SK-N-SH (cell line): ENCODE results near the gene ACTL7A. TPM values are rescaled to one million over a fixed set of nuclear protein-coding genes. Genes with fewer than 3 reads are reported as not detected.

ENCODE experiments used
- CTCF ChIA-PET: fragments of 300-600, 350-600 bp; formaldehyde crosslinking; extraction: SDS; loops from one replicate; lab custom pipeline; 2021; lab: Yijun Ruan, JAX
- POLR2A ChIA-PET: fragments of 350-600 bp; sonication (Branson Sonifier 250); formaldehyde crosslinking; extraction: SDS; loops from one replicate; lab custom pipeline; 2020; ENCODE audit warnings: antibody characterized with exemption, inconsistent platforms; lab: Yijun Ruan, JAX
- DNase-seq: peaks from one replicate; pipeline ENCODE4 v3.0.0; 2012
- H2AFZ ChIP-seq: fragments of 200-600 bp; sonication (generic); 2 replicates; pipeline ENCODE4 v1.8.1; 2016; ENCODE audit warnings: antibody characterized with exemption, mild to moderate bottlenecking, low read depth
- H3F3A ChIP-seq: fragments of 200-600 bp; sonication (generic); replicated peaks from 2 replicates; pipeline ENCODE3; 2016; ENCODE audit warnings: antibody characterized with exemption, mild to moderate bottlenecking; ENCODE audit not compliant: insufficient read depth
- H3K27ac ChIP-seq, 2 experiments: fragments of 200-500 bp in 1 of 2; fragments of 200-600 bp in 1 of 2; sonication (Bioruptor generic) in 1 of 2; sonication (generic), shearing (Covaris generic) in 1 of 2; 2 replicates each; pipeline versions ENCODE4 v1.5.1 to v1.6.1; 2014 to 2016; ENCODE audit warnings: low read depth in 2 of 2, inconsistent platforms in 1 of 2, low read length in 1 of 2, mild to moderate bottlenecking in 1 of 2, mixed read lengths in 1 of 2
- H3K27me3 ChIP-seq: fragments of 200-600 bp; sonication (generic), shearing (Covaris generic); 2 replicates; pipeline ENCODE4 v1.6.1; 2016; ENCODE audit warnings: mixed run types; ENCODE audit not compliant: insufficient read depth
- H3K36me3 ChIP-seq, 2 experiments: fragments of 200-500 bp in 1 of 2; fragments of 200-600 bp in 1 of 2; sonication (Bioruptor generic) in 1 of 2; sonication (generic) in 1 of 2; replicated peaks in 1 of 2; 2 replicates each; pipeline versions ENCODE3 to v1.5.1; 2014 to 2016; ENCODE audit warnings: low read length in 1 of 2, mild to moderate bottlenecking in 1 of 2; ENCODE audit not compliant: insufficient read depth in 2 of 2, control insufficient read depth in 1 of 2
- H3K4me1 ChIP-seq, 2 experiments: fragments of 200-500 bp in 1 of 2; fragments of 200-600 bp in 1 of 2; sonication (Bioruptor generic) in 1 of 2; sonication (generic), shearing (Covaris generic) in 1 of 2; 2 replicates each; pipeline versions ENCODE4 v1.5.1 to v1.6.1; 2014 to 2016; ENCODE audit warnings: low read depth in 1 of 2, low read length in 1 of 2, mixed run types in 1 of 2; ENCODE audit not compliant: insufficient read depth in 2 of 2, control insufficient read depth in 1 of 2
- H3K4me2 ChIP-seq: fragments of 200-600 bp; sonication (generic), shearing (Covaris generic); 2 replicates; pipeline ENCODE4 v1.6.1; 2017; ENCODE audit warnings: mixed run types
- H3K4me3 ChIP-seq, 2 experiments: fragments of 200-500 bp in 1 of 2; fragments of 200-600 bp in 1 of 2; sonication (Bioruptor generic) in 1 of 2; sonication (generic), shearing (Covaris generic) in 1 of 2; 2 replicates each; pipeline versions ENCODE4 v1.5.1 to v1.8.1; 2014 to 2016; ENCODE audit warnings: low read depth in 2 of 2, inconsistent platforms in 1 of 2, low read length in 1 of 2, mild to moderate bottlenecking in 1 of 2, mixed read lengths in 1 of 2, moderate library complexity in 1 of 2
- H3K79me2 ChIP-seq: fragments of 200-600 bp; sonication (generic); 2 replicates; pipeline ENCODE4 v1.8.1; 2017; ENCODE audit warnings: mild to moderate bottlenecking; ENCODE audit not compliant: insufficient read depth
- H3K9ac ChIP-seq: fragments of 200-600 bp; sonication (generic); 2 replicates; pipeline ENCODE4 v1.6.1; 2017; ENCODE audit warnings: mixed run types
- H3K9me2 ChIP-seq: fragments of 200-600 bp; sonication (generic); 2 replicates; pipeline ENCODE4 v1.6.1; 2017; ENCODE audit warnings: mixed run types
- H3K9me3 ChIP-seq: fragments of 200-600 bp; sonication (generic); 2 replicates; pipeline ENCODE4 v1.6.1; 2017; ENCODE audit warnings: mixed run types, mild to moderate bottlenecking, moderate library complexity
- H4K20me1 ChIP-seq: fragments of 200-600 bp; sonication (generic); 2 replicates; pipeline ENCODE4 v1.6.1; 2017; ENCODE audit warnings: mild to moderate bottlenecking, mixed run types; ENCODE audit not compliant: insufficient read depth
- ELF1 ChIP-seq: IDR thresholded peaks from 2 replicates; pipeline ENCODE4 v1.4.0; 2012
- FOXM1 ChIP-seq: IDR thresholded peaks from 2 replicates; pipeline ENCODE4 v1.4.0; 2012; ENCODE audit warnings: low read depth, mild to moderate bottlenecking
- GATA2 ChIP-seq: sonication (generic); formaldehyde crosslinking; IDR thresholded peaks from 2 replicates; pipeline ENCODE4 v1.5.0; 2020; ENCODE audit warnings: mild to moderate bottlenecking, missing genetic modification reagents
- JUND ChIP-seq: IDR thresholded peaks from 2 replicates; pipeline ENCODE4 v1.4.0; 2012
- MXI1 ChIP-seq: IDR thresholded peaks from 2 replicates; pipeline ENCODE4 v1.6.1; 2012; ENCODE audit warnings: mild to moderate bottlenecking, low read depth, low read length, improper control_type of control experiment
- NFIC ChIP-seq: IDR thresholded peaks from 2 replicates; pipeline ENCODE4 v1.4.0; 2012; ENCODE audit warnings: borderline replicate concordance
- RCOR1 ChIP-seq: fragments of 150-350 bp; IDR thresholded peaks from 2 replicates; pipeline ENCODE4 v1.6.1; 2017; ENCODE audit warnings: antibody characterized with exemption, low read length
- RFX5 ChIP-seq: IDR thresholded peaks from 2 replicates; pipeline ENCODE4 v1.6.1; 2012; ENCODE audit warnings: mild to moderate bottlenecking, improper control_type of control experiment, low read length
- RXRA ChIP-seq: IDR thresholded peaks from 2 replicates; pipeline ENCODE4 v1.4.0; 2012; ENCODE audit warnings: low read depth, mild to moderate bottlenecking, borderline replicate concordance
- TEAD4 ChIP-seq: IDR thresholded peaks from 2 replicates; pipeline ENCODE4 v1.4.0; 2012; ENCODE audit warnings: mild to moderate bottlenecking, borderline replicate concordance; ENCODE audit not compliant: insufficient read depth
- YY1 ChIP-seq: IDR thresholded peaks from 2 replicates; pipeline ENCODE4 v1.4.0; 2012; ENCODE audit warnings: low read depth, mild to moderate bottlenecking
- WGBS: methylation state at CpG from one replicate; pipeline ENCODE4 v1.1.6; 2017; ENCODE audit warnings: low lambda C conversion rate; 5-methylcytosine and 5-hydroxymethylcytosine counted together
- polyA plus RNA-seq, 3 experiments: library from polyadenylated mRNA; depleted of rRNA; stranded (reverse); fragments of >200 nt; gene quantifications; 2 replicates each; pipeline ENCODE4 v1.2.3, GENCODE V29; 2012
- small RNA-seq, 7 experiments: library from RNA; depleted of rRNA; stranded (forward); fragments of <200 nt; gene quantifications; one replicate each; pipeline ENCODE3, GENCODE V24; 2012
- TF ChIP-seq, protein P1 (sequence below): IDR thresholded peaks from 2 replicates; pipeline ENCODE4; 2012
- TF ChIP-seq, protein P2 (sequence below): fragments of 200-600 bp; sonication (generic); IDR thresholded peaks from 2 replicates; pipeline ENCODE4 v1.6.1; 2017; ENCODE audit warnings: antibody characterized with exemption, mild to moderate bottlenecking, moderate library complexity
- TF ChIP-seq, protein P3 (sequence below): IDR thresholded peaks from 2 replicates; pipeline ENCODE4 v1.6.1; 2012; ENCODE audit warnings: mild to moderate bottlenecking, low read depth, low read length, moderate library complexity
- TF ChIP-seq, protein P4 (sequence below): IDR thresholded peaks from 2 replicates; pipeline ENCODE4 v1.4.0; 2012; ENCODE audit warnings: low read depth, borderline replicate concordance

ACTL7A gene
- polyA plus RNA-seq, 1 of the 3 experiments (the other 2 are of a cell fraction): not detected

DNA sequence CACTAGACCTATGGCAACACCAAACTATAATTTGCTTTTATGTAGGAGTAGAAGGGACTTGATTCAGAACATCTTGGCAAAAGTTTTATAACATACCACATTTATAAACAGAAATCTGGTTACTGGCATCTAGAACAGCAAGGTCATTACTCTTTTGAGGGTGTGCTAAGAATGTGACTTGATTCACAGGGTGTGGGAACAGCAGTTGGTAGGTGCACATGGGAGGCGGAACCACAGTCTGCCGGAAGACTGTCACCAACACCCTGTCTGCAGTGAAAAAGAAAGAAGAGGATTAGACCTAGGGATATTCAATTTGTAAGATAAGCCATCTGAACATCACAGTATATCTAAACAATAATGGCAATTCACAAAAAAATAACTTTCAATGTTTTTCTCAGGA lies 48.8 kb downstream of the ACTL7A start (continued):
- TF ChIP-seq FOXM1 (no peak), RXRA (no peak)

DNA sequence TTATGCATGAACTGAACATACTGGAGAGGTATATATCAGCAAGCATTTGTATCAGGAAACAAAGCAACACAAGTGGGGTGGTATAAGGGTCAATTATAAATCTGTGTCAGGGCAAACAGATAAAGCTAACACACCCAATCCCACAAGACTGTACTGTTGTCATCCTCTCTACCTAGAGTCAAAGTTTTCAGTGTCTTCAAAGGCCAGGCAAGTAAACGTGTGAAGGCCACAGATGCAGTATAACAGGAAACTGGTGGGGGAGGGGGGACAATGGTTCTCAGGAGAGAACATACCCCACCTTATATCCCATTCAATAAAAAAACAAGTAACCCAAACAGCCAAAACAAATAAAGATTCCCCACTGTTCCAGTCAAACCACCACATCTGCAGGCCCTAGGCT lies 49.8 kb downstream of the ACTL7A start:
- Histone ChIP-seq H3K4me1 (no peaks in the 10 kb centered on the region), H3F3A (peaks cover 2% of the 10 kb centered on the region), H3K36me3 (peaks cover 31 to 80% of the 10 kb centered on the region in 2 experiments), H3K79me2 (no peaks in the 10 kb centered on the region), H3K27me3 (no peaks in the 10 kb centered on the region), H2AFZ (no peak overlapping the region), H3K9me2 (no peaks in the 10 kb centered on the region), H4K20me1 (no peaks in the 10 kb centered on the region), H3K4me2 (no peak overlapping the region), H3K9me3 (no peaks in the 10 kb centered on the region), H3K9ac (no peak overlapping the region), H3K4me3 (no peak overlapping the region), H3K27ac (no peak overlapping the region)
- WGBS: 87% methylated on average over 1 of the region's 1 CpG
- no peak for DNase-seq
- ChIA-PET CTCF (interaction anchor here (1.4 kb wide), 1 partner anchor 42 kb away, joined by 4 read pairs; no protein-coding TSS in a partner anchor), POLR2A (no interaction called here)
- TF ChIP-seq NFIC (no peak), GATA2 (CRISPR knock-in tag) (no peak), MXI1 (no peak), RFX5 (no peak), RCOR1 (no peak), TEAD4 (no peak), JUND (no peak), ELF1 (no peak), YY1 (no peak)
- TF ChIP-seq, protein P1, sequence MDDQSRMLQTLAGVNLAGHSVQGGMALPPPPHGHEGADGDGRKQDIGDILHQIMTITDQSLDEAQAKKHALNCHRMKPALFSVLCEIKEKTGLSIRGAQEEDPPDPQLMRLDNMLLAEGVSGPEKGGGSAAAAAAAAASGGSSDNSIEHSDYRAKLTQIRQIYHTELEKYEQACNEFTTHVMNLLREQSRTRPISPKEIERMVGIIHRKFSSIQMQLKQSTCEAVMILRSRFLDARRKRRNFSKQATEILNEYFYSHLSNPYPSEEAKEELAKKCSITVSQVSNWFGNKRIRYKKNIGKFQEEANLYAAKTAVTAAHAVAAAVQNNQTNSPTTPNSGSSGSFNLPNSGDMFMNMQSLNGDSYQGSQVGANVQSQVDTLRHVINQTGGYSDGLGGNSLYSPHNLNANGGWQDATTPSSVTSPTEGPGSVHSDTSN: no peak
- TF ChIP-seq, protein P2, sequence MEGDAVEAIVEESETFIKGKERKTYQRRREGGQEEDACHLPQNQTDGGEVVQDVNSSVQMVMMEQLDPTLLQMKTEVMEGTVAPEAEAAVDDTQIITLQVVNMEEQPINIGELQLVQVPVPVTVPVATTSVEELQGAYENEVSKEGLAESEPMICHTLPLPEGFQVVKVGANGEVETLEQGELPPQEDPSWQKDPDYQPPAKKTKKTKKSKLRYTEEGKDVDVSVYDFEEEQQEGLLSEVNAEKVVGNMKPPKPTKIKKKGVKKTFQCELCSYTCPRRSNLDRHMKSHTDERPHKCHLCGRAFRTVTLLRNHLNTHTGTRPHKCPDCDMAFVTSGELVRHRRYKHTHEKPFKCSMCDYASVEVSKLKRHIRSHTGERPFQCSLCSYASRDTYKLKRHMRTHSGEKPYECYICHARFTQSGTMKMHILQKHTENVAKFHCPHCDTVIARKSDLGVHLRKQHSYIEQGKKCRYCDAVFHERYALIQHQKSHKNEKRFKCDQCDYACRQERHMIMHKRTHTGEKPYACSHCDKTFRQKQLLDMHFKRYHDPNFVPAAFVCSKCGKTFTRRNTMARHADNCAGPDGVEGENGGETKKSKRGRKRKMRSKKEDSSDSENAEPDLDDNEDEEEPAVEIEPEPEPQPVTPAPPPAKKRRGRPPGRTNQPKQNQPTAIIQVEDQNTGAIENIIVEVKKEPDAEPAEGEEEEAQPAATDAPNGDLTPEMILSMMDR: no peak
- TF ChIP-seq, protein P3, sequence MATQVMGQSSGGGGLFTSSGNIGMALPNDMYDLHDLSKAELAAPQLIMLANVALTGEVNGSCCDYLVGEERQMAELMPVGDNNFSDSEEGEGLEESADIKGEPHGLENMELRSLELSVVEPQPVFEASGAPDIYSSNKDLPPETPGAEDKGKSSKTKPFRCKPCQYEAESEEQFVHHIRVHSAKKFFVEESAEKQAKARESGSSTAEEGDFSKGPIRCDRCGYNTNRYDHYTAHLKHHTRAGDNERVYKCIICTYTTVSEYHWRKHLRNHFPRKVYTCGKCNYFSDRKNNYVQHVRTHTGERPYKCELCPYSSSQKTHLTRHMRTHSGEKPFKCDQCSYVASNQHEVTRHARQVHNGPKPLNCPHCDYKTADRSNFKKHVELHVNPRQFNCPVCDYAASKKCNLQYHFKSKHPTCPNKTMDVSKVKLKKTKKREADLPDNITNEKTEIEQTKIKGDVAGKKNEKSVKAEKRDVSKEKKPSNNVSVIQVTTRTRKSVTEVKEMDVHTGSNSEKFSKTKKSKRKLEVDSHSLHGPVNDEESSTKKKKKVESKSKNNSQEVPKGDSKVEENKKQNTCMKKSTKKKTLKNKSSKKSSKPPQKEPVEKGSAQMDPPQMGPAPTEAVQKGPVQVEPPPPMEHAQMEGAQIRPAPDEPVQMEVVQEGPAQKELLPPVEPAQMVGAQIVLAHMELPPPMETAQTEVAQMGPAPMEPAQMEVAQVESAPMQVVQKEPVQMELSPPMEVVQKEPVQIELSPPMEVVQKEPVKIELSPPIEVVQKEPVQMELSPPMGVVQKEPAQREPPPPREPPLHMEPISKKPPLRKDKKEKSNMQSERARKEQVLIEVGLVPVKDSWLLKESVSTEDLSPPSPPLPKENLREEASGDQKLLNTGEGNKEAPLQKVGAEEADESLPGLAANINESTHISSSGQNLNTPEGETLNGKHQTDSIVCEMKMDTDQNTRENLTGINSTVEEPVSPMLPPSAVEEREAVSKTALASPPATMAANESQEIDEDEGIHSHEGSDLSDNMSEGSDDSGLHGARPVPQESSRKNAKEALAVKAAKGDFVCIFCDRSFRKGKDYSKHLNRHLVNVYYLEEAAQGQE: no peak
- TF ChIP-seq, protein P4, sequence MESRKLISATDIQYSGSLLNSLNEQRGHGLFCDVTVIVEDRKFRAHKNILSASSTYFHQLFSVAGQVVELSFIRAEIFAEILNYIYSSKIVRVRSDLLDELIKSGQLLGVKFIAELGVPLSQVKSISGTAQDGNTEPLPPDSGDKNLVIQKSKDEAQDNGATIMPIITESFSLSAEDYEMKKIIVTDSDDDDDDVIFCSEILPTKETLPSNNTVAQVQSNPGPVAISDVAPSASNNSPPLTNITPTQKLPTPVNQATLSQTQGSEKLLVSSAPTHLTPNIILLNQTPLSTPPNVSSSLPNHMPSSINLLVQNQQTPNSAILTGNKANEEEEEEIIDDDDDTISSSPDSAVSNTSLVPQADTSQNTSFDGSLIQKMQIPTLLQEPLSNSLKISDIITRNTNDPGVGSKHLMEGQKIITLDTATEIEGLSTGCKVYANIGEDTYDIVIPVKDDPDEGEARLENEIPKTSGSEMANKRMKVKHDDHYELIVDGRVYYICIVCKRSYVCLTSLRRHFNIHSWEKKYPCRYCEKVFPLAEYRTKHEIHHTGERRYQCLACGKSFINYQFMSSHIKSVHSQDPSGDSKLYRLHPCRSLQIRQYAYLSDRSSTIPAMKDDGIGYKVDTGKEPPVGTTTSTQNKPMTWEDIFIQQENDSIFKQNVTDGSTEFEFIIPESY: no peak

Small RNA genes lying within 50 kb of the gene (small RNA-seq; reads per million reads assigned to genes)
- 0 reads per million in 7 experiments for gene AL359692.1

Other genes with a start within 250 kb of the ACTL7A start
- gene ACTL7B, start 6.3 kb upstream of the ACTL7A start, polyA plus RNA-seq (2012; rRNA removed): 0.06 and 0.07 TPM in 2 replicates
- gene ELP1, start 71.9 kb downstream of the ACTL7A start, polyA plus RNA-seq (2012; rRNA removed): 19.1 and 25.2 TPM in 2 replicates
- 13.9 and 18.2 TPM in 2 replicates for gene ABITRAM, start 72.1 kb downstream of the ACTL7A start, polyA plus RNA-seq (2012; rRNA removed)
- 32.8 and 45.0 TPM in 2 replicates for gene CTNNAL1, start 151.2 kb downstream of the ACTL7A start, polyA plus RNA-seq (2012; rRNA removed)